GM12878 (cell line): ENCODE measurements around the gene AP3D1. TPM values are rescaled to one million over a fixed set of nuclear protein-coding genes. Genes with fewer than 3 reads are reported as not detected.

Experiments
- ATAC-seq: fragments of 200-7000 bp; cut with Tn5 transposase; 3 replicates; pipeline ENCODE4 v1.9.1; 2020; ENCODE audit warnings: mild to moderate bottlenecking, moderate library complexity
- BruUV-seq: library from RNA; stranded (reverse); fragments of 400-500 nt; replicated peaks from 2 replicates; lab custom pipeline; 2021; lab: Mats Ljungman, UMichigan
- CTCF ChIA-PET: fragments of 300-600 bp; sonication (Branson Sonifier 250); formaldehyde crosslinking; extraction: SDS; loops from one replicate; lab custom pipeline; 2021; ENCODE audit warnings: inconsistent platforms; lab: Yijun Ruan, JAX
- POLR2A ChIA-PET: fragments of 350-600 bp; formaldehyde crosslinking; extraction: SDS; loops from one replicate; lab custom pipeline; 2021; ENCODE audit warnings: inconsistent platforms; lab: Charles Lee
- RAD21 ChIA-PET: fragments of 300-600 bp; sonication (Branson Sonifier 250); formaldehyde crosslinking; loops from one replicate; lab custom pipeline; 2023; ENCODE audit warnings: antibody characterized with exemption; ENCODE audit not compliant: unreplicated experiment; lab: Charles Lee
- SMC1A ChIA-PET: fragments of 300-600 bp; sonication (Branson Sonifier 250); formaldehyde crosslinking; loops from one replicate; lab custom pipeline; 2023; ENCODE audit not compliant: unreplicated experiment, uncharacterized antibody; lab: Charles Lee
- DNase-seq: peaks from one replicate; pipeline ENCODE4 v3.0.0-alpha.2; 2011; ENCODE audit warnings: low read depth, low spot score
- FAIRE-seq: peaks from 3 replicates; lab custom pipeline; 2011; peaks lifted over from hg19 to GRCh38; lab: Jason Lieb, UNC
- H2AFZ ChIP-seq: 2 replicates; pipeline ENCODE4 v1.6.0; 2011; ENCODE audit warnings: low read depth, low read length, control low read depth; ENCODE audit not compliant: control insufficient read depth
- H3K27ac ChIP-seq: 2 replicates; pipeline ENCODE4 v1.5.1; 2011; ENCODE audit warnings: control low read depth; ENCODE audit not compliant: control insufficient read depth, insufficient read depth
- H3K27me3 ChIP-seq, 2 experiments: replicated peaks in 1 of 2; 2 replicates each; pipeline versions ENCODE4 v1.6.0 to v1.6.1; 2011; ENCODE audit warnings: low read length in 1 of 2; ENCODE audit not compliant: control insufficient read depth in 2 of 2, insufficient read depth in 2 of 2
- H3K36me3 ChIP-seq, 2 experiments: 2 replicates each; pipeline ENCODE4 v1.5.1; 2011; ENCODE audit warnings: low read length in 1 of 2; ENCODE audit not compliant: control insufficient read depth in 2 of 2, insufficient read depth in 2 of 2
- H3K4me1 ChIP-seq: 2 replicates; pipeline ENCODE4 v1.6.1; 2011; ENCODE audit warnings: mild to moderate bottlenecking, low read length, moderate library complexity, mixed read lengths; ENCODE audit not compliant: control insufficient read depth, insufficient read depth
- H3K4me2 ChIP-seq: 2 replicates; pipeline ENCODE4 v1.6.0; 2011; ENCODE audit warnings: control low read depth; ENCODE audit not compliant: control insufficient read depth, insufficient read depth
- H3K4me3 ChIP-seq: fragments of 200-600 bp; sonication (generic); 2 replicates; pipeline ENCODE4 v1.5.1; 2016
- H3K79me2 ChIP-seq: 2 replicates; pipeline ENCODE4 v1.6.0; 2011; ENCODE audit warnings: low read length; ENCODE audit not compliant: control insufficient read depth, insufficient read depth
- H3K9ac ChIP-seq: 2 replicates; pipeline ENCODE4 v1.8.0; 2011; ENCODE audit warnings: low read length, control low read depth, mixed read lengths; ENCODE audit not compliant: control insufficient read depth, insufficient read depth
- H3K9me3 ChIP-seq: replicated peaks from 3 replicates; pipeline ENCODE4 v1.5.1; 2011; ENCODE audit warnings: mild to moderate bottlenecking, low read length; ENCODE audit not compliant: control insufficient read depth, insufficient read depth
- H4K20me1 ChIP-seq: 2 replicates; pipeline ENCODE4 v1.6.0; 2011; ENCODE audit not compliant: control insufficient read depth, insufficient read depth
- BACH1 ChIP-seq: fragments of 450-650 bp; IDR thresholded peaks from 2 replicates; pipeline ENCODE4 v1.6.1; 2017; ENCODE audit warnings: mild to moderate bottlenecking, borderline replicate concordance
- CEBPB ChIP-seq, 2 experiments: fragments of 150-350 bp in 1 of 2; IDR thresholded peaks; 2 replicates each; pipeline ENCODE4 v1.6.1; 2012 to 2014; ENCODE audit warnings: low read depth in 2 of 2, low read length in 2 of 2, borderline replicate concordance in 1 of 2, inconsistent platforms in 1 of 2
- DPF2 ChIP-seq: fragments of 450-650 bp; IDR thresholded peaks from 2 replicates; pipeline ENCODE4 v1.6.1; 2017; ENCODE audit warnings: mild to moderate bottlenecking
- EED ChIP-seq: sonication (generic); IDR thresholded peaks from 2 replicates; pipeline ENCODE4 v1.6.1; 2016; ENCODE audit warnings: antibody characterized with exemption, low read depth
- ETV6 ChIP-seq, 2 experiments: fragments of 450-650 bp in 1 of 2; IDR thresholded peaks in 1 of 2; conservative IDR thresholded peaks in 1 of 2; 2 replicates each; pipeline ENCODE4 v1.6.1; 2014; ENCODE audit warnings: antibody characterized with exemption in 1 of 2, borderline replicate concordance in 1 of 2, low read depth in 1 of 2, mild to moderate bottlenecking in 1 of 2, moderate library complexity in 1 of 2
- EZH2 ChIP-seq: IDR thresholded peaks from 2 replicates; pipeline ENCODE4 v1.6.1; 2012; ENCODE audit warnings: low read depth, mild to moderate bottlenecking, control low read depth, inconsistent platforms, low read length, borderline replicate concordance; ENCODE audit not compliant: control insufficient read depth
- MEF2B ChIP-seq: fragments of 450-650 bp; IDR thresholded peaks from 2 replicates; pipeline ENCODE4 v1.6.1; 2018; ENCODE audit warnings: mild to moderate bottlenecking, moderate library complexity; ENCODE audit not compliant: partially characterized antibody, poor library complexity, severe bottlenecking
- PKNOX1 ChIP-seq: fragments of 450-650 bp; IDR thresholded peaks from 2 replicates; pipeline ENCODE4 v1.6.1; 2016; ENCODE audit warnings: mild to moderate bottlenecking
- RAD51 ChIP-seq: fragments of 450-650 bp; IDR thresholded peaks from 2 replicates; pipeline ENCODE4 v1.6.1; 2016; ENCODE audit warnings: moderate library complexity, mild to moderate bottlenecking, inconsistent platforms
- RCOR1 ChIP-seq: conservative IDR thresholded peaks from 2 replicates; pipeline ENCODE4 v1.6.1; 2012; ENCODE audit warnings: low read depth, low read length, improper control_type of control experiment
- SMAD1 ChIP-seq: fragments of 450-650 bp; IDR thresholded peaks from 2 replicates; pipeline ENCODE4 v1.6.1; 2018; ENCODE audit warnings: mild to moderate bottlenecking, low read depth; ENCODE audit not compliant: partially characterized antibody
- SMARCA5 ChIP-seq: fragments of 450-650 bp; IDR thresholded peaks from 2 replicates; pipeline ENCODE4 v1.6.1; 2017; ENCODE audit warnings: mild to moderate bottlenecking
- STAT3 ChIP-seq: IDR thresholded peaks from 2 replicates; pipeline ENCODE4 v1.6.1; 2011; ENCODE audit warnings: low read depth, low read length, improper control_type of control experiment
- TCF7 ChIP-seq: IDR thresholded peaks from 2 replicates; pipeline ENCODE4 v1.6.1; 2014; ENCODE audit warnings: antibody characterized with exemption, borderline replicate concordance
- WGBS: methylation state at CpG from one replicate; pipeline ENCODE4 v1.1.6; 2016; ENCODE audit warnings: low lambda C conversion rate; ENCODE audit not compliant: insufficient replicate concordance, insufficient coverage; ENCODE audit errors: missing lambda C conversion rate; 5-methylcytosine and 5-hydroxymethylcytosine counted together
- in situ Hi-C: fragments of 300-500 bp; cut with MboI; formaldehyde crosslinking; loops from 9 replicates; pipeline ENCODE4 v1.14.3; 2018; ENCODE audit warnings: mixed read lengths
- intact Hi-C: fragments of 100-400 bp; cut with micrococcal nuclease; formaldehyde crosslinking; loops from one replicate; pipeline ENCODE4 v1.14.2; 2022; ENCODE audit not compliant: unreplicated experiment
- polyA plus RNA-seq, 11 experiments: library from polyadenylated mRNA; depleted of rRNA in 4 of 11; unstranded in 6 of 11; stranded (reverse) in 5 of 11; fragments of >200 nt; fragmentation: Nextera tagmentation in 4 of 11; fragmentation: Illumina TruSeq in 1 of 11; extraction: Ambion mirVana in 4 of 11; extraction: Trizol in 1 of 11; gene quantifications; 1 replicate in 1 of 11; 2 replicates in 10 of 11; pipeline versions ENCODE4 v1.2.1 to v1.2.3, GENCODE V29; 2011 to 2016; ENCODE audit warnings: inconsistent platforms in 2 of 11, missing spikeins in 2 of 11, low read depth in 1 of 11
- total RNA-seq, 4 experiments: library from RNA; depleted of rRNA in 3 of 4; stranded (reverse); fragments of >200 nt in 3 of 4; fragmentation: Illumina TruSeq in 1 of 4; extraction: Trizol in 1 of 4; gene quantifications; 2 replicates each; pipeline versions ENCODE4 v1.2.1 to v1.2.3, GENCODE V29; 2013 to 2021

AP3D1 gene
- total and polyA plus RNA-seq, 10 of the 15 experiments (the other 5 are each of a cell fraction or from before 2014, with no cell fraction given), result 1.5 to 108 (median 59.1) TPM

- no peaks in the 10 kb centered on the region for H4K20me1 ChIP-seq
- intact Hi-C loops, result no loop called here
- POLR2A ChIA-PET, result no interaction called here
Measured at GRCh38 chr19:2138061-2138728, 13.2 kb downstream of the AP3D1 start.

GRCh38 chr19:2136796-2137195, 14.6 kb downstream of the AP3D1 start:
- Histone ChIP-seq H2AFZ (no peak overlapping the region), H3K79me2 (peaks cover 19% of the 10 kb centered on the region), H3K9me3 (no peaks in the 10 kb centered on the region), H3K4me3 (no peak overlapping the region), H3K4me1 (no peaks in the 10 kb centered on the region), H3K9ac (no peak overlapping the region), H3K27ac (no peak overlapping the region), H3K4me2 (no peak overlapping the region), H3K27me3 (no peaks in the 10 kb centered on the region), H3K36me3 (peaks cover 32 to 35% of the 10 kb centered on the region in 2 experiments), H4K20me1 (no peaks in the 10 kb centered on the region)
- ChIA-PET POLR2A (interaction anchor here (0.7 kb wide), 1 partner anchor 264 kb away, joined by 5 read pairs; no protein-coding TSS in a partner anchor), CTCF (interaction anchor here (0.6 kb wide), 1 partner anchor 369 kb away, joined by 3 read pairs; no protein-coding TSS in a partner anchor), RAD21 (no interaction called here), SMC1A (no interaction called here)
- ATAC-seq, result no peak
- intact Hi-C loops (no loop called here), in situ Hi-C loops (no loop called here)
- BruUV-seq, result no TSS peak
- 99% methylated on average over 22 of the region's 23 CpGs for WGBS
- DNase-seq, result no peak
- no peak for FAIRE-seq
- TF ChIP-seq CEBPB (IDR thresholded peaks at IDR 0.05; ENCODE audit: borderline replicate concordance in 1 of 2, low read depth in 2 of 2, low read length in 2 of 2), result no peak
- no peak for TF ChIP-seq RAD51
- TF ChIP-seq SMARCA5, result no peak
- TF ChIP-seq EZH2, result no peak
- no peak for TF ChIP-seq MEF2B
- no peak for TF ChIP-seq TCF7
- TF ChIP-seq ETV6 (conservative IDR thresholded peaks at IDR 0.05 in 1 of 2, IDR thresholded peaks at IDR 0.05 in 1 of 2; ENCODE audit: borderline replicate concordance in 1 of 2, low read depth in 1 of 2), result no peak
- no peak for TF ChIP-seq BACH1
- no peak for TF ChIP-seq RCOR1
- no peak for TF ChIP-seq STAT3
- TF ChIP-seq SMAD1, result no peak
- TF ChIP-seq EED, result no peak

More at GRCh38 chr19:2138061-2138728, 13.2 kb downstream of the AP3D1 start:
- in situ Hi-C loops, result no loop called here
- H3K27ac ChIP-seq, result no peak overlapping the region
- no peaks in the 10 kb centered on the region for H3K27me3 ChIP-seq
- BruUV-seq, result no TSS peak
- CTCF ChIA-PET, result no interaction called here
- no peak overlapping the region for H3K4me3 ChIP-seq
- peaks cover 29% of the 10 kb centered on the region for H3K79me2 ChIP-seq
- H2AFZ ChIP-seq, result no peak overlapping the region
- FAIRE-seq (no peak), DNase-seq (no peak), ATAC-seq (no peak)
- SMC1A ChIA-PET, result no interaction called here
- no peak for TF ChIP-seq DPF2
- 0 out of 2 replicates have a peak, but pooled peaks have one; percentile 7 for TF ChIP-seq PKNOX1
- H3K36me3 ChIP-seq, result peaks cover 23 to 27% of the 10 kb centered on the region in 2 experiments
- H3K9ac ChIP-seq, result no peak overlapping the region
- WGBS, result 95% methylated on average over 23 of the region's 23 CpGs
- no peaks in the 10 kb centered on the region for H3K4me1 ChIP-seq
- RAD21 ChIA-PET, result interaction anchor here (0.6 kb wide), 1 partner anchor 241 kb away, joined by 4 read pairs; no protein-coding TSS in a partner anchor
- H3K4me2 ChIP-seq, result no peak overlapping the region
- no peaks in the 10 kb centered on the region for H3K9me3 ChIP-seq
